GM19351 (cell line): ENCODE results near the gene LRRIQ3.

Experiments
- ATAC-seq: cut with Tn5 transposase; IDR thresholded peaks from one replicate; pipeline ENCODE4 v1.9.1; 2021; ENCODE audit warnings: mild to moderate bottlenecking, moderate library complexity; ENCODE audit not compliant: unreplicated experiment

The LRRIQ3 gene

DNA sequence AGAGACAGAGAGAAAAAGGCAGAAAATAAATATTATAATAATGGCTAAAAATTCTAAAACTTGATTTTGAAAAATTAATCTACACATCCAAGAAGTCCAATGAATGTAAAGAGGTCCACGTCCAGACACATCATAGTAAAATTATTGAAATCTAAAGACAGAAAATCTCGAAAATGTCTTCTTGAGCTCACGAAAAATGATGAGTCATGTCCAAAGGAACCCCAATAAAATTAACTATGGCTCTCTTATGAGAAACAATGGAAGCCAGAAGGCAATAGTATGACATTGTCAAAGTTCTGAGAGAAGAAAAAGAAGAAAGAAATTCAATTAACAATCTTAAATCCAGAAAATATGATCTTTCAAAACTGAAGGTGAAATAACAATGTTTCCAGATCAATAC, 84.6 kb downstream of the LRRIQ3 start:
- no peak for ATAC-seq

DNA sequence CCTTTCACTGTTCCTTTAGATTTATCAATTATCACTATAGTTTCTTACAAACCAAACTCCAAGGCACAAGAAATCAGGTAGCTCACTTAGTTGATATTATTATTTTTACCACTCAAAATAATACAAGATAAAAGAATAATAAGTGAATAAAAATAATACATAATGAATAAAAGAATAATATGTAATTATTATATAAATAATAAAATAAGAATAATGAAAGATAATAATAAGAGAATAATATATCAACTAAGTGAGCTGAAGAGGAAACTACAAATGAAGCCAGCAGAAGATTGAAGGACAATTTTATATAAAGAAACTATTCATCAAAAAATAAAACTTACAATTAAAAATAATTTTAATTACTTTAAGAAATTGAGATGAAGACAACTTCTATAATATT, 90.6 kb downstream of the LRRIQ3 start:
- no peak for ATAC-seq

DNA sequence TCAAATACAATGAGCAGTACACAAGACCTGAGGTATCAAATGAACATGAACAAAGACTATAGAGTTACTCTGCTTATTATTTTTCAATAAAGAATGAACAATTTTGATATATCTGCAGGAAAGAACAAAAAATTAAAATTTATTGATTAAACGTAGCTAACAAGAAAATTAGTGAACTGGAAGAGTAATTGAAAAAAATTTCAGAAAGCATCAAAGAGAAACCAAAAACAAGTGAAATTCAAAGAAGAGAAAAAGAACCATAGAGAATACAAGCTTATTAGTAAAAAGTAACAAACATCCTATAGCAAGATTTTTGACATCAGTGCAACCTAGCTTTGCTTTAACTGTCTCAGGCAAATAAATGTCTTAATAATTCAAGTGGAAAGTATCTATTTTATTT, 106.6 kb downstream of the LRRIQ3 start:
- no peak for ATAC-seq

DNA sequence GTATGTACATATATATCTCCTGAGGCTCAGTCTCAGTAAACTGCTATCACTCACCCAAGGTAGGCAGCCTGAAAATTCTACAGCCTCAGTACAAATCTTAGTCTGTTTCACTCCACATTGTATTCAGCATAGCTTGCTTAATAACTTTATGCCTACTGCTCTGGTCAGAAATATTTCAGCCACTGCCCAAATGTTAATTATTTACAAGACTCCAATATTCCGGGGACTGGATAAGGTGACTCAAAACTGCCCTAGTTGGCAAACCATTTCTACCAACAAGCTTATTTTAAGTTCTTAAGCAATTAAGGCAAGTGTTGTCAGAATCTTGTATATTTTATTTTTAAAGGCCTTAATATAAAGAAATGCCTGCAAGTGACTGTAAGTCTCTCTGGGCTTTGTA, 114.8 kb downstream of the LRRIQ3 start:
- no peak for ATAC-seq

DNA sequence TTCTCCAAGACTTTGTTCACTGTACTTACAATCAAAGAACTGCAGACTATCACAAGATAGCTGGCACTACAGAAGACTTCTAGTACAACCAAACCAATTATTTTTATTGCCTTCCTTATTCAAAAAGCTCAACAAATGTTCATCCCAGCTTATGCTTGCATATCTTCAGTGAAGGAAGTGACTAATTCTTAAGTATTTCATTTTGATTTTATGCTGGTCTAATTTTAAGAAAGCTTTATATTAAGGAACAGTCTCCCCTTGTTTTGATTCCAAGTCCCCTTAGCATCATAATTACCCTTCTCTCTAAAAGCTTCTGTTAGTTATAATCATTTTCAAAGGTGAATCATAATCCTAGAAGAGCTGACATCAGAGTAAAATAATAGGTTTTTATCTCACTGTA, 132.9 kb downstream of the LRRIQ3 start:
- ATAC-seq: no peak

DNA sequence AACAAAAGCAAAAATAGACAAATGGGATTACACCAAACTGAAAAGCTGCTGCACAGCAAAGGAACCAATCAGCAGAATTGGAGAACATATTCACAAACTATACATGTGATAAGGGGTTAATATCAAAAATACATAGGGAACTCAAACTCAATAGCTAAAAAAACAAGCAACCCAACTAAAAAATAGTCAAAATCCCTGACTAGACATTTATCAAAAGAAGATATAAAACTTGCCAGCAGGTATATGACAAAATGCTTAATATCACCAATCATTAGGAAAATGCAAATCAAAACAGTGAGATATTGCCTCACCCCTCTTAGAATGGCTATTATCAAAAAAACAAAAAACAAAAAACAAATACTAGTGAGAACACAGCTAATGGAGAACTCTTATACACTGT, 140.3 kb downstream of the LRRIQ3 start:
- no peak for ATAC-seq

DNA sequence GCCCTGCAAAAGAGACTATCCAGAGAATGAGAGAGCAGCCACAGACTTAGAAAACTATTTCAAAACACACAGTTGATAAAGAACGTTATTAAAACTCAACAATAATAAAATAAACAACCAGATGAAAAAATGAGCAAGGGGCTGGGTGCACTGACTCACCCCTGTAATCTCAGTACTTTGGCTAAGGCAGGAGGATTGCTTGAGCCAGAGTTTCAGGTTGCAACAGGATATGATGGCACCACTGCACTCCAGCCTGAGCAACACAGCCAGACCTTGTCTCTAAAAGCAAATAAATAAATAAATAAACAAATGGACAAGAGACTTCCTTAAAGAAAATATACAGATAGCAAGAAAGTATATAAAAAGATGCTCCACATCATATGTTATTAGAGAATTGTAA, 144.6 kb downstream of the LRRIQ3 start:
- no peak for ATAC-seq

DNA sequence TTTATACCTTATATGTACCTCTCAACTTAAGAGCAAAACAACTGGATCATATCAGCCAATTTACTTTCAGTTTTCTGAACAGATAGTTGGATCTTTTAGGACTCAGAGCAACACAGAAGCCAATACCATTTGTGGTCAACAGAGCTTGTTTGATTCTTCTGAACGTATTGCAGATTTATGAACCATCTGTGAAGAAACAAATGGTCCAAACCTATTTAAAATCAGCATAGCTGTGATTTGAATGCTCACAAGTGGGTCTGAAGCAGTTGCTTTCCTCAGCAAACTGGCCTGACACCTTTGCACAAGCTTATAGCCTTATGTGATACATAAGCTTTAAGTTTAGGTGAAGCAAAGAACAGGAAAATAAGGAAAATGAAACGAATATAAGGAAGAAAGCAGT, 147.6 kb downstream of the LRRIQ3 start:
- no peak for ATAC-seq

DNA sequence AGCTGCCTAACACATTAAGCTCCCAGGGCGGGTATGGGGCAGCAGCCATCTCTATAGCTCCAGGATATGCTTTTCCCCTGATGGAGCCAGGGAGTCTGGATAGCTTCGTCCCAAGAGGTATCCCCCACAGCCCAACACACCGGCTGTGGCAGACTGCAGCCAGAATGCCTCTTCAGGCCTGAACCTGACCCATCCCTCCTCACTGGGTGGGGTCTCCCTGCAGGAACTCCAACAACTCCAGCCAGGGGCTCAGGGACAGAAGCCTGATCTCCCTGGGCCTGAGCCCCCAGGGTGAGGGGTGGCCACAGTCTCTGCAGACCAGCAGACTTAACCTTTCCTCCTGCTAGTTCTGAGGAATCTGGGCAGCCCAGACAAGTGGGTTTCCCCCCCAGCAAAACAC, 159.9 kb downstream of the LRRIQ3 start:
- no peak for ATAC-seq

DNA sequence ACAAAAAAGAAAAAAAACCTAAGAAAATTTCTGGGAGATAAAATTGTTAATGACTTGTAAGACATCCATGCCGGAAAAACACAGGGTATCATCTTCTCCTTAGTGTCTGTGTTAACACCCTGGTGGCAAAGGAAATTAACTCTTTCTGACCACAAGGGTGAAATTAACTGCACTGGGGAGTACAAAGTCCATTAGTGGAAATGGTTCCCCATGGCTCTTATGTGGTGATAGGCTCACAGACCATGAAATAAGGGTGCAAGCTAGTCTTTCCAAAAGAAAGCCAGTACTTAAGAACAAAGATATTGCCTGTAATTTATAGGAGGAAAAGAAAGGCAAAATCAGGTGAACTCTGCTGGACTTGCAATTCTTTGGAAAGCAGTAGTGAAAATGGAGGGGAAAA, 185.4 kb downstream of the LRRIQ3 start:
- no peak for ATAC-seq

DNA sequence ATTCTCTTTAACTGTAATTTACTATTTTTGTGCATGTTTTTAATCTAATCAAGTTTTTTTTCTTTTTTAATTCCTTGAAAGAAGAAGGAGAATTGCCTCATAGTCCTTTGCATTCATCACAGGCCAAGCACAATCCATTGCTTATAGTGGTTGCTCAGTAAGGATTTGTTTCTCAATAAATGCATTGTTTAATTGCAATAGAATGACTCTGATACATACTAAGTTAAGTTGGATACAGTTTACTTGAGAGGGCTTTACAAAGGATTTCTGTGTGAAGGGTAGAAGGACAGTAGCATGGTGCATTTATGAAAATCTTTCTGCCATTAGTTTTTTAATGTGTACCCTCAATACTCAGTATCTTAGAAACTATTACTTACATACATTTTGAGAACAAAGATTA, 186.2 kb downstream of the LRRIQ3 start:
- no peak for ATAC-seq

DNA sequence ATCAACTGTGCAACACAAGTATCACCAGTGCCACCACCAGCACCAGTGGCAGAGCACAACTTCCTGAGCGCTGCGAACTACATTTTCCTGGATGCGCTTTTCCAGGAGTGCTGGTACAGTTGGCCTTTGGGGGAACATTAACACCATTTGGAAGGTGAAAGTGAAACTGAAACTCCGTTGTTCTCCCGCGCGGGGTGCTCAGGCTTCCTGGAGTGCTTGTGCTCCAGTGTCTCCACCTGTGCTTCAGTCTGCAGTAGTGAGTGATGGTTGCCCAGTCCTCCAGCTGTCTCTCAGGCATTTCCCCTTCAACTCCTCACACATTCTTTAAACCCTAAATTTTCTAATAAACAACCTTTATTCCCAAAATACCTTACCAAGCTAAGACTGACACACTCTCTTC, 187.8 kb downstream of the LRRIQ3 start:
- ATAC-seq: no peak

DNA sequence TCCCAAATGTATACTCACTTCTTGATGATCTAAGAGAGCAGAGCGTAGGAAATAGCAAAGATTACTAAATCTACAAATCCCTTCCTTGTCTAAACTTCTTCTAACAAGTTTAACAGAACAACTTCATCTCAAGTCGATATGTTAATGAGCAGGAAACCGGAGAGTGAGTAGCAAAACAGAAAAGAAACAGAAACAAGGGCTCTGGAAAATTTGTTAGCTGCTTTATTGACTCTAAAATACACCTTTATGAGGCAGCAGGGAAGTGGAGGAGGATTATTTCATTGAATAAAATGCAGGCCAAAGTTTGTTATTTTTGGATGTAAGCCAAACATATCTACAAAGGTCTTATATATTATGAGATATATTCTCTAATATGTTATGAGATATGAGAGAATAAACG, 192.4 kb downstream of the LRRIQ3 start:
- no peak for ATAC-seq

DNA sequence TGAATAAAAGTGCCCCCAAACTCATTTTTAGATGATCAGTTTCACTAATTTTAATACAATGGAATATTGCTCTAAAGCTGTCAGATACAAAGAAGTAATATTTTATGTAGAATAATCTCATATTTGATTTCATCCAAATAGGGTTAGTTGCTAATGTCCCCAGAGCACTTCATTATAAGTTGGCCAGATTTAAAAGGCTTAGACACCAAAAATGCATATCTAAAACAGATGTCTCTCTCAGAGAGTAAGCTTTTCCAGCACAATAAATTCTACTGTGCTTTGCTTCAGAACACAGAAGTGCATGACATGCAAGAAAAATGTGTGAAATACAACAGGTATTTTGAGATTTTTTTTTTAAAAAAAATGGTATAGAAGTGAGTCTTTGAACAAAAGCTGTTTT, 194.2 kb downstream of the LRRIQ3 start:
- ATAC-seq: no peak

DNA sequence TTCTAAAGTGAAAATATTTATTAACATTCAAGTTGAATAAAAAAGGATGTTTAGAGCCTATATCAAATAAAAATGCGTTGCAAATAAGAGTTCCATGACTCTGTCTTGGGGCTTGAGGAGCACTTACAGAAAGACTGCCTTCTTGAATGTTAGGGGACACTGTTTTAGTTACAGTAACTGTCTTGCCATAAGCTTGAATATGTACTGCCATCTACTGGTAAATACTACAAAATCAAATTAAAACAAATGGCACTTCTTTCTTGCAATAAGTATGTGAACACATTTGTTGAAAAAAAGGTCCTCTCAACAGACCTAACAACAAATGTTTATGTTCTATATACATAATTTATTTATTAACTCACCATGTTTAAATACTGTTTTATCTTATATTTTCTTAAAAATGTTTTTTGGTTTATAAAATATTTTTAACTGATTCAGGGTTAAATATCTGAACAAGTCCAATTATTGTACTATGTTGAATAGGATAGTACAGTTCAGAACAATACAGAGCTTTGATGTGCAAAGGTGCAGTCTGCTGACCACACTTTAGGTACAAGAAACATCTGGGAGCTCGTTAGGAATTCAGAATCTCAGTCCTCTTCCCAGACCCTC, 199.5 kb downstream of the LRRIQ3 start:
- ATAC-seq: peak; percentile 72

DNA sequence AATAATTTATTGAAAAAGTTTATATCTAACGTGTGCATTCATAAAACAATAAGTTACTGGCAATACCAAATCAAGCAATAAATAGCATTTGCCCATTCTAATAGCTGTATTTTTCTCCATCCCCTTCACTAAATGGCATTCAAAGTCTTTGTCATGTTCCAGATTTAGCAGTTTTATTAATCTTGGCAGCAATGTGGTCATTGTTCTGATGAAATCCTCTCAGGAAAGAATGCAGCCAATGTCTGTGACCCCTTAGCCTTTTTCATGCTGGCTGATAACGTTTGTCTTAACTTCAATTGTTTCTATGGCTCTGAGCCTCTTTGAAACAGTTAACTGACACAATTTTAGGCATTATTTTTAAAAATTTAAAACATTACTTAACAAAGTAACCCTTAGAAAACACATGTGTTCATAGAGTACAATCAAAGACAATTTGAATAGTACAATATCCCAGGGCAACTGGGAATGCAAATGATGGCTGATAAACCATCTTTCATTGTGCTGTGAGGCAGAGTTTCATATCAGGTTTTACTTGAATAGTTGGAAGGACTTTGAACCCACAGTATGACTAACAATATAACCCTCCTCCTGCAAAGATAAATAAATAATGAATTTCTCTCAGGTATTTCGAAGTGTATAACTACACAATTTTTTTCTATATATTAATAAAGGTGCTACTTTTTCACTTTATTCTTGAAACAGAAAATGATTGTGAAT, 217.5 kb downstream of the LRRIQ3 start:
- no peak for ATAC-seq

DNA sequence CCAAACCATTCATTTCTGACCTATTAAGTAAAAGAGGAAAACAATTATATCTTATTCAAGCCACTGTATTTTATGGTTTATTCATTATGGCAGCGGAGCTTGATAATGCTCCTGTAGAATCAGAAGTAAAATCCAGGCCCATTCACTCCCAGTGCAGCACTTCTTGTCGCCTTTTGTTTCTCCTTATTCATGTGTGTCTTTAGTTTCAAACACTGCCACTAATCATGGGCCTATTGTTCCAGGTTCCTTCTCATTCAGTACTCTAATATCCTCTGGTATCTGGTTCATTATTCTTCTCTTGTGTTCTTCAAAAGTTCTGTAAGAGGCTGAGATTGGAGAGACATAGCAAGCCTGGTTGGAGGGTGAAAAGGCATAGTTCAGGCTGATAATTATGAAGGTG, 218.3 kb downstream of the LRRIQ3 start:
- no peak for ATAC-seq

DNA sequence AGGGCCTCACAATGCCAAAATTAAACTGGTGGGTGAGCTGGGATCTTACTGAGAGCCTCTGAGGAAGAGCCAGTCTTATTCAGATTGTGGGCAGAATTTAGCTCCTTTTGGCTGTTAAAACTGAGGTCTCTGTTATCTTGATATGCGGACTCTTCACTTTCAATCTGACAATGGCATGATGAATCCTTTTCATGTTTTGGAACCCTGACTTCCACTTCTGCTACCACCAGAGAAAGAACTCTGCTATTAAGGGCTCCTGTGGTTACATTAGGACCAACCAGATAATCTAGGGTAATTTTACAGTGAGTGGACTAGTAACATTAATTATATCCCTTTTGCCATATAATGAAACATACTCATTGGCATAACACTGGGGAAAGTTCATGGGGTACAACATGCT, 219.0 kb downstream of the LRRIQ3 start:
- no peak for ATAC-seq
